HG03558 (cell line): ENCODE results near the gene ABCC8.

Source experiments
- ATAC-seq: cut with Tn5 transposase; IDR thresholded peaks from one replicate; pipeline ENCODE4 v1.9.1; 2021; ENCODE audit warnings: moderate number of reproducible peaks; ENCODE audit not compliant: unreplicated experiment; ENCODE audit errors: extremely low read depth

The ABCC8 gene

DNA sequence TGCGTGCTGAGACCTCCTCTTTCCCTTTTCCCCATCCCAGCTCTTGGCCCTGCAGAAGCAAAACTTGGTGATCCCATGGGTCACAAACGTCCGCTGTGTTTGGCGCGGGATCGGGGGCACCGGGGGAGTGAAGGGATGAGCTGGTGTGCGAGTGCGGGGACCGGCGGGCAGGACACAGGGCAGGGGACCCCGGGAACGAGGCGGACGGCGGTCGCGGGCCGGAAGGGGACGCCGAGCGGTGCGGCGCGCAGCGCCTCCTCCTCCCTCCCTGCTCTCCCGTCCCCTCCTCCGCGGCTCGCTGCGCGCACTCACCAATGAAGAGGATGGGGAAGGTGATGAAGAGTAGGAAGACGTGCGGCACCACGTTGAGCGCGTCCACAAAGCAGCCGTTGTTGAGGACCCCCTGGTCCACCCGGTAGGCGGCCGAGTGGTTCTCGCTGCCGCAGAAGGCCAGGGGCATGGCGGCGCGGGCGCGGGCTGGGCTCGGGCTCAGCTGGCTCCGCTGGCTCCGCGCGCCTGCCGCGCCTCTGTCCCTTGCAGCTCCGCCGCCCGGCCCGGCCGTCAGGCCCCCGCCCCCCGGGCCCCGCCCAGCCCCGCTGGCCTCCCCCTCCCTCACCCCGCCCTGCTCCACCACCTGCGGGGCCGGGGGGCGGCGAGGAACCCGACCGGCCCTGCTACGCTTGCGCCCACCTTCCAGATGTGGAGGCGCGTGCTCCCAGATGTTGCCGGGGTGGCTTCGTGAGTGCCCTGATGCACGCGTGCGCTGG, at the start of gene ABCC8:
Gene ABCC8 (minus strand): TSS at position 529 of the 767 bp plus-strand sequence. CDS start 69 bp downstream, at position 460.
- no peak for ATAC-seq

GRCh38 chr11:17526326-17526725, 49.7 kb upstream of the ABCC8 start:
- ATAC-seq = no peak

GRCh38 chr11:17525570-17525969, 48.9 kb upstream of the ABCC8 start:
- ATAC-seq = no peak

DNA sequence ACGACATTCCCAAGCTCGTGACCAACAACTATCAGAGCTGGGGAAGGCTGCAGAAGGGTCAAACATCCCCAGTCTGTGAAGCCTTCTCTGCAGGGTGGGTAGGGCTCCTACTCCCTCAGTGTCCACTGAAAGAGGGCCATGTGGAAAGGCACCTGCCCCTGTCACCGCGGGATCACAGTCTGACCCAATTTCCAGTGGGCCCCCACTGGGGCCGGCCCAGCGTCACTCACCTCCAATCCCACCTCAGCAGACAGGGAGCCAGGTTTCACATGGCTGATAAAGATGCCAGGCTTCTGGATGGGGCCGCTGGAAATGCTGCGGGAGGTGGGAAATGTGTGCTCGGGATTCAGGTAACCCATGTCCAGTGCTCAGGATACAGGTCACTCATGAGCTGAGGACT, 47.6 kb upstream of the ABCC8 start:
- ATAC-seq = no peak

GRCh38 chr11:17522655-17523054, 46.0 kb upstream of the ABCC8 start:
- no peak for ATAC-seq

GRCh38 chr11:17521106-17521900, 44.7 kb upstream of the ABCC8 start:
- no peak for ATAC-seq

DNA sequence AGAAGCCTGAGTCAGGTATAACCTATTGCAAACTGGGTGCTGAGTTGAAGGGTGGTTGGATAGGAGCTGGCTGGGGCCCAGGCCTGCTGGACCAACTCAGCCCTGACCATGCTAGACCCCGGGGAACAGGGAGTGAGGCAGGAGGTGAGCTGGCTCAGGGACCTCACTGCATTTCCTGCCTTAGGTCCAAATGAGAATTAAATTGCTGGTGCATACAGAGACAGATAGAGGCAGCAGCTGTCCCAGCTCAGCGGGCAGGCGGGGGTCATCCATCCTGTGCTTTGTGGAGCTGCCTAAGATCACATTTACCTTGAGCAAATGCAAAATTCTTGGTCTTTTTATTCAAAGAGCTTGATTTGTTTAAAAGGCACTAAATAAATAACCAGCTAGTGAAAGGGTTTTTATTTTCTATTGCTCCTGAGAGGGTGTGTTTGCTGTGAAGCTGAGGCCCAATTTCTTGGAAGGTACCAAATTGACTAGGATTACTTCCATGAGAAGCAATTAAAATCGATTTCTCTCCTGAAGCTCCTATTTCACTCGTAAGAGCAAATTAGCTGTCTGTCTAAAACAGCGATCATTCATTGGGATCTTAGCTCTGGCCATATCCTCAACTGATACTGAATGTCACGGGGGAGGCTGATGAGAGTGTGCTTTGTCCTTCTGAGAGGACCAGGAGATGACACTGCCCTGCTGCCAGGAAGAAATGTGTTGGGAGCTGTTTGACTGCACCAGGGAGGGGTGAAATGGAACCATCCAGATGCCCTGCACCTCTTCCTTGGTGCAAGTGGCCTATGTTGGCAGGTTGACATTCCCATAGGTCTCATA, 42.6 kb upstream of the ABCC8 start:
- no peak for ATAC-seq

GRCh38 chr11:17518366-17518765, 41.7 kb upstream of the ABCC8 start:
- no peak for ATAC-seq

DNA sequence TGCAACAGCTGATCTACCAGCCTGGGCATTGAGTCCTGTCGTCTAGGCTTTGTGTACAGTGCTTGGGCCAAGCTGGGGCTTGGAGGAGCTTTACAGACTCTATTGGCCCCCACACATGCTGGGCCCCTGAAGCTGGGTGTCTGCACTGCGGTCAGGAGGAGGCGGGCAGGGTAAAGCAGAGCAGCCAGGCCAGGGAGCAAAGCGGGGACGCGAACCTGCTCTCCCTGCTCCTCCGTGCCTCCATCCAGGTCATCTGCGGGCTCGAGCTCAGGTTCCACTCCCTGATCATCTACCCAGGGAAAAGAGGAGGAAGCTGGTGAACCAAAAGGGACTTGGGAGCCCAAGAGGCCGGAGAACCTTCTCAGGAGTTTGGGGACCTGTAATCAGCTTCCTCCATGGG, 40.5 kb upstream of the ABCC8 start:
- no peak for ATAC-seq

DNA sequence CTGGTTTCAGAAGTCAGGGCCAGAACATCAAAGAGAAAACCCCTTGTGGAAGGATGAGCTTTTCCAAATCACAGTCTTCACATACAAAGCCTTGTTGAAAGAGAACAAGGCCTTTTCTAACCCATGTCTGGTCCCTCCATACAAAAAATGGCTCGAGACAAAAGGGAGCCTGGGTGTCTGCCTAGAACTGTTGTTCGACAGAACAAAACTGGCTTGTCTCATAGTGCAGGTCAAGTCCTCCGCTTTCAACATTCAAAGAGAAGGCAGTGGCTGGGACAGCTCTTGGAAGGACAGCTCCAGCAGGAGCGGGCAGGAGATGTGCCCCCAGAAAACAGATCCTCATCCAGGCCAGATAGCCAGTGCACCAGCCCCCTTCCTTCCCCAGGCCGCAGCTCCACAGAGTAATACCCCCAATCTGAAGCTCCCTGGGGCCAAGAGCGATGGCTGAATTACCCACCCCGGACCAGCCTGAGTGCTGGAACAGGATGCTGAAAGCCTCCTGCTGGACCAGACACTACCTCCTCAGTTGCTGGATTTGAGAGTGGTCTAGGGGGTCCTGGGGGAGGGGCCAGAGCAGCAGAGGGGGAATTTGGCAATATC, 40.0 kb upstream of the ABCC8 start:
- no peak for ATAC-seq

- ATAC-seq = no peak
Observed at GRCh38 chr11:17515443-17516176, 39.0 kb upstream of the ABCC8 start.

GRCh38 chr11:17514476-17514875, 37.8 kb upstream of the ABCC8 start:
- no peak for ATAC-seq

DNA sequence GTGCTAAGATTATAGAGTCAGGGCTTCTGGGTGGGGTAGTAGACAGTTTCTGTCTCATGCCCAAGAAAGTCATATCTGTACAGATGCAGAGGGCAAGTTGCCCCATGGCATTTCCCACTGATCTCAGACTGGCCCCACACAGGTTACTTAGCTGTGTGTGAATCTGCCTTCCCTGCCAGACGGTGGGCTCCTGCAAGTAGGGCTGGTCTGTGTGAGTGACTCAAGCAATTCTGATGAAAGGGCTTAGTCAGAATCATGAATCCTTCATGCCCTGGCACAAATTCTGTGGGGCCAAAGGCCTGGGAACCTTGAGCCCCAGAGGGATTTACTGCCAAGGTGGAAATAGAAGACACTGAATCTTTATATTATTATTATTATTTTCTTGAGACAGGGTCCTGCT, 37.2 kb upstream of the ABCC8 start:
- ATAC-seq = no peak

- ATAC-seq = no peak
Observed at GRCh38 chr11:17512101-17512500, 35.5 kb upstream of the ABCC8 start.

- no peak for ATAC-seq
Observed at GRCh38 chr11:17511571-17511970, 34.9 kb upstream of the ABCC8 start.

DNA sequence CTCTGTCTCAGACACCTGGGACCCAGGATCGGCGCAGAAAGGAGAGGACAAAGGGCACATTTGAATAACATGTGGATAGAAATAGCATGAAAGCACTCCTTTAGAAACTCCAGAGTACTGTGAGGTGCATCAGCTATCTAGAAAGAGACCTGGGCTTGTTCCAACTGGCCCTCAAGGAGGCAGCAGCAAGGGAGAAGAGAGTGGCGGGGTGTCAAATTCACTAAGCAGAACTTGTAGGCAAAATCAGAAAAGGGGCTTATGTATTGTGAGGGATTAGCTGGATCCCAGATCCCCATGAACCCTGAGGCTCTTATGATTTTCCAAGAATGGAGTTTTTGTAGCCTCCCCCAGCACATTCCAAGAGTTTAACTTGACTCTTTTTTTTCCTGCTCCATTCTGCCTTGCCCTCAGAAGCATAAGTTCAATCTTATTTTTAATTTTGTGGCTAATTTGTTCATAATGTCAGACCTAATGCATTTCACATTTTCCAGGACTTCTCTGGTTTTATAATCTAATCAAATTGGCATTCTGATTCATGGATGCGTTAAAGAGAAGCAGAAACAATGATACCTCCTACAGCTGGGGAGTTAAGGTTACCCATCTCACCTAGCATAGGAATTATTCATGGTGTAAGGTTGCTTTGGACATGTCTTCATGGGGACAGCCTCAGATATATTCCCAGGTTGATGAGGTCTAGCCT, 34.0 kb upstream of the ABCC8 start:
- ATAC-seq = no peak

GRCh38 chr11:17508791-17509190, 32.1 kb upstream of the ABCC8 start:
- no peak for ATAC-seq

GRCh38 chr11:17508306-17508705, 31.7 kb upstream of the ABCC8 start:
- ATAC-seq = no peak

DNA sequence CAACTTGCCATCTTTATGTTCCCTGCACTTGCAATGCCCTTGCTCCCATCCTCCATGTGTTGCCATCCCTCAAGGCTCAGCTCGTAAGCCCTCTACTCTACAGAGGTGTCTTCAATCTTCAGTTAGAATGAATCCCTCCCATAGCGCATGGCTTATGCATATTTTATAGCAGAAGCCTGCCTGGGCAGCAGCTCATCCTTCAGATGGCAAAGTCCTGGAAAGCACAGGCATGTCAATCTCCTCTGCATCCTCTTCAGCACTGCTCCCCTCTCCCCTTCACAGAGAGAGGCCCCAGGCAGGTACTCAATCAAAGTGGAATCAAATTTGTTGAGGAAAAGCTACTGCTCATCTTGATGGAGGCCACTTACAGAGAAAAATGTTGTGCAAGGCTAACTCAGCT, 31.1 kb upstream of the ABCC8 start:
- ATAC-seq = no peak
